ENCODE measurements around the gene HSD17B3. TPM values are rescaled to one million over a fixed set of nuclear protein-coding genes. Genes with fewer than 3 reads are reported as not detected.

Gene HSD17B3
- polyA plus RNA-seq (2012; rRNA removed), result 0.51 and 0.86 TPM in 2 replicates
- 0.35 and 0.46 TPM in 2 replicates for polyA plus RNA-seq (2012; cell fraction: cytosol; rRNA removed)
- 1.9 and 3.1 TPM in 2 replicates for polyA plus RNA-seq (2012; cell fraction: nucleus; rRNA removed)

DNA sequence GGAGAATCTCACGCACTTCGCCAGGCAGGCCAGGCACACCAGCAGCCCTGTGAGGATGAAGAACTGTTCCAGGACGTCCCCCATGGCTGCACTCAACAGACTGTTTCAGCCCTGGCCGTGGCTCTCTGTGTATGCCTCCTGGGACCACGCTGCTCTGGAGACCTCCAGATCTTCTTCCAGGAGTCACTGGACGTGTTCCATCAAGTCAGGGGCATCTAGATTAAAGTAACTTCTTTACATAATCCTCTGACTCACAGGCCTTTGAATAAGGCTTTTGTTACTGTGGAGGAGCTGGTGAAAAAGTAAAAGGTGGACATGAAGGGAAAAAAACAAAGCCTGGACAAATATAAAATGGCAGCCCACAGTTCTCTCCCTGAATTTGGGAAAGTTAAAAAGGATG is at the start of gene HSD17B3:
Gene HSD17B3, minus strand, starts transcription at position 156 of the 400 bp plus-strand sequence. Its CDS starts 72 bp downstream, at position 84.
- Histone ChIP-seq H3K27ac (ENCODE audit: low read depth in 2 of 2, low read length in 1 of 2) (0 out of 4 replicates have a peak within 1 kb of the TSS, but pooled peaks of 1 of the 2 experiments have one; percentile 58), H3K9me3 (no peaks in the 10 kb centered on the region), H3K9me2 (no peaks in the 10 kb centered on the region), H3F3A (replicated peaks; ENCODE audit: insufficient read depth) (peaks cover 8% of the 10 kb centered on the region), H3K4me3 (ENCODE audit: low read depth in 2 of 2, low read length in 1 of 2) (no peak within 1 kb of the TSS), H3K4me1 (ENCODE audit: control insufficient read depth in 1 of 2, insufficient read depth in 2 of 2, low read depth in 1 of 2, low read length in 1 of 2) (0 out of 4 replicates have a peak, but pooled peaks cover 0 to 6% of the 10 kb centered on the region in 2 experiments), H4K20me1 (ENCODE audit: insufficient read depth) (no peaks in the 10 kb centered on the region), H3K9ac (no peak within 1 kb of the TSS), H3K27me3 (ENCODE audit: insufficient read depth) (no peaks in the 10 kb centered on the region), H3K79me2 (ENCODE audit: insufficient read depth) (no peaks in the 10 kb centered on the region), H2AFZ (ENCODE audit: low read depth) (0 out of 2 replicates have a peak within 1 kb of the TSS, but pooled peaks have one; percentile 19), H3K36me3 (replicated peaks in 1 of 2; ENCODE audit: control insufficient read depth in 1 of 2, insufficient read depth in 2 of 2, low read length in 1 of 2) (no peaks in the 10 kb centered on the region), H3K4me2 (no peak within 1 kb of the TSS)
- ChIA-PET POLR2A (no interaction called here), CTCF (interaction anchor here (0.9 kb wide), 2 partner anchors 15 to 70 kb away, joined by 3 to 4 read pairs; no protein-coding TSS in a partner anchor)
- TF ChIP-seq RXRA (IDR thresholded peaks at IDR 0.05; ENCODE audit: borderline replicate concordance, low read depth) (no peak), GATA2 (CRISPR knock-in tag; IDR thresholded peaks at IDR 0.05) (no peak), NFIC (IDR thresholded peaks at IDR 0.05; ENCODE audit: borderline replicate concordance) (no peak), MXI1 (IDR thresholded peaks at IDR 0.05; ENCODE audit: low read depth, low read length) (no peak), RAD21 (IDR thresholded peaks at IDR 0.05; ENCODE audit: low read length) (no peak), CHD2 (IDR thresholded peaks at IDR 0.05; ENCODE audit: low read length, partially characterized antibody) (no peak), FOXM1 (IDR thresholded peaks at IDR 0.05; ENCODE audit: low read depth) (no peak), TEAD4 (IDR thresholded peaks at IDR 0.05; ENCODE audit: borderline replicate concordance, insufficient read depth) (no peak), RCOR1 (IDR thresholded peaks at IDR 0.05; ENCODE audit: low read length) (no peak), POLR2AphosphoS5 (IDR thresholded peaks at IDR 0.05; ENCODE audit: low read depth, low read length) (no peak), EZH2phosphoT487 (IDR thresholded peaks at IDR 0.05; ENCODE audit: borderline replicate concordance, low read depth) (no peak), MEF2A (IDR thresholded peaks at IDR 0.05; ENCODE audit: borderline replicate concordance, low read depth) (no peak), YY1 (IDR thresholded peaks at IDR 0.05; ENCODE audit: low read depth) (no peak), EP300 (IDR thresholded peaks at IDR 0.05; ENCODE audit: borderline replicate concordance in 1 of 2, low read depth in 1 of 2, low read length in 1 of 2) (no peak), TCF12 (IDR thresholded peaks at IDR 0.05) (no peak), NRF1 (IDR thresholded peaks at IDR 0.05; ENCODE audit: low read depth, low read length) (no peak)
- TF ChIP-seq, protein P1, sequence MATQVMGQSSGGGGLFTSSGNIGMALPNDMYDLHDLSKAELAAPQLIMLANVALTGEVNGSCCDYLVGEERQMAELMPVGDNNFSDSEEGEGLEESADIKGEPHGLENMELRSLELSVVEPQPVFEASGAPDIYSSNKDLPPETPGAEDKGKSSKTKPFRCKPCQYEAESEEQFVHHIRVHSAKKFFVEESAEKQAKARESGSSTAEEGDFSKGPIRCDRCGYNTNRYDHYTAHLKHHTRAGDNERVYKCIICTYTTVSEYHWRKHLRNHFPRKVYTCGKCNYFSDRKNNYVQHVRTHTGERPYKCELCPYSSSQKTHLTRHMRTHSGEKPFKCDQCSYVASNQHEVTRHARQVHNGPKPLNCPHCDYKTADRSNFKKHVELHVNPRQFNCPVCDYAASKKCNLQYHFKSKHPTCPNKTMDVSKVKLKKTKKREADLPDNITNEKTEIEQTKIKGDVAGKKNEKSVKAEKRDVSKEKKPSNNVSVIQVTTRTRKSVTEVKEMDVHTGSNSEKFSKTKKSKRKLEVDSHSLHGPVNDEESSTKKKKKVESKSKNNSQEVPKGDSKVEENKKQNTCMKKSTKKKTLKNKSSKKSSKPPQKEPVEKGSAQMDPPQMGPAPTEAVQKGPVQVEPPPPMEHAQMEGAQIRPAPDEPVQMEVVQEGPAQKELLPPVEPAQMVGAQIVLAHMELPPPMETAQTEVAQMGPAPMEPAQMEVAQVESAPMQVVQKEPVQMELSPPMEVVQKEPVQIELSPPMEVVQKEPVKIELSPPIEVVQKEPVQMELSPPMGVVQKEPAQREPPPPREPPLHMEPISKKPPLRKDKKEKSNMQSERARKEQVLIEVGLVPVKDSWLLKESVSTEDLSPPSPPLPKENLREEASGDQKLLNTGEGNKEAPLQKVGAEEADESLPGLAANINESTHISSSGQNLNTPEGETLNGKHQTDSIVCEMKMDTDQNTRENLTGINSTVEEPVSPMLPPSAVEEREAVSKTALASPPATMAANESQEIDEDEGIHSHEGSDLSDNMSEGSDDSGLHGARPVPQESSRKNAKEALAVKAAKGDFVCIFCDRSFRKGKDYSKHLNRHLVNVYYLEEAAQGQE (IDR thresholded peaks at IDR 0.05; ENCODE audit: low read depth, low read length), result no peak
- TF ChIP-seq, protein P2, sequence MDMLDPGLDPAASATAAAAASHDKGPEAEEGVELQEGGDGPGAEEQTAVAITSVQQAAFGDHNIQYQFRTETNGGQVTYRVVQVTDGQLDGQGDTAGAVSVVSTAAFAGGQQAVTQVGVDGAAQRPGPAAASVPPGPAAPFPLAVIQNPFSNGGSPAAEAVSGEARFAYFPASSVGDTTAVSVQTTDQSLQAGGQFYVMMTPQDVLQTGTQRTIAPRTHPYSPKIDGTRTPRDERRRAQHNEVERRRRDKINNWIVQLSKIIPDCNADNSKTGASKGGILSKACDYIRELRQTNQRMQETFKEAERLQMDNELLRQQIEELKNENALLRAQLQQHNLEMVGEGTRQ (IDR thresholded peaks at IDR 0.05; ENCODE audit: borderline replicate concordance, low read depth, low read length), result no peak
- TF ChIP-seq, protein P3, sequence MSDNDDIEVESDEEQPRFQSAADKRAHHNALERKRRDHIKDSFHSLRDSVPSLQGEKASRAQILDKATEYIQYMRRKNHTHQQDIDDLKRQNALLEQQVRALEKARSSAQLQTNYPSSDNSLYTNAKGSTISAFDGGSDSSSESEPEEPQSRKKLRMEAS (IDR thresholded peaks at IDR 0.05; ENCODE audit: low read depth), result no peak
- WGBS (ENCODE audit: low lambda C conversion rate), result 82% methylated on average over 4 of the region's 6 CpGs
- no peak for DNase-seq

Data from SK-N-SH (cell line).